ENCODE measurements around the gene HECTD4. TPM values are rescaled to one million over a fixed set of nuclear protein-coding genes. Genes with fewer than 3 reads are reported as not detected.
A peak's percentile ranks its signal among the peaks of the same experiment; 100 is the strongest.

Gene HECTD4
- total RNA-seq, 2 experiments from 2014 or later = 22.2 to 23.8 TPM

GRCh38 chr12:112184056-112184887 lies 198.0 kb downstream of the HECTD4 start:
- CTCF ChIA-PET = no interaction called here
- peaks cover 18% of the 10 kb centered on the region for H3K4me1 Mint-ChIP-seq
- intact Hi-C loops (cut with DNase I, micrococcal nuclease) = no loop called here

GRCh38 chr12:112183141-112184021 lies 198.8 kb downstream of the HECTD4 start:
- POLR2A ChIA-PET = interaction anchor here (0.6 to 0.8 kb wide), 2 partner anchors 32 to 108 kb away, joined by 3 to 4 read pairs; no protein-coding TSS in a partner anchor
- Mint-ChIP-seq H3K4me3 (no peak overlapping the region), H3K9me3 (ENCODE audit: low read depth) (no peaks in the 10 kb centered on the region), H3K36me3 (ENCODE audit: low read depth) (peaks cover 10% of the 10 kb centered on the region), H3K27ac (peak overlapping the region; percentile 53), H3K4me1 (peaks cover 18% of the 10 kb centered on the region), H3K27me3 (no peaks in the 10 kb centered on the region)
- ATAC-seq (peak; percentile 84), DNase-seq (peak; percentile 57)
- intact Hi-C loops (cut with DNase I, micrococcal nuclease) = no loop called here
- CTCF ChIA-PET = interaction anchor here (0.7 to 1.6 kb wide), 5 partner anchors 9 to 327 kb away, joined by 3 to 5 read pairs (median 4); no protein-coding TSS in a partner anchor

More at GRCh38 chr12:112184056-112184887, 198.0 kb downstream of the HECTD4 start:
- no peak overlapping the region for H3K4me3 Mint-ChIP-seq
- peaks cover 6% of the 10 kb centered on the region for H3K36me3 Mint-ChIP-seq (ENCODE audit: low read depth)
- H3K27me3 Mint-ChIP-seq = no peaks in the 10 kb centered on the region
- ATAC-seq = no peak
- H3K9me3 Mint-ChIP-seq (ENCODE audit: low read depth) = no peaks in the 10 kb centered on the region
- H3K27ac Mint-ChIP-seq = no peak overlapping the region
- no peak for DNase-seq
- POLR2A ChIA-PET = interaction anchor here (0.6 kb wide), 1 partner anchor 33 kb away, joined by 4 read pairs; no protein-coding TSS in a partner anchor

GRCh38 chr12:112182499-112182898 lies 199.7 kb downstream of the HECTD4 start:
- H3K36me3 Mint-ChIP-seq (ENCODE audit: low read depth) = peaks cover 10% of the 10 kb centered on the region
- DNase-seq = no peak

GRCh38 chr12:112180422-112180821 lies 201.8 kb downstream of the HECTD4 start:
- POLR2A ChIA-PET = no interaction called here
- no peak overlapping the region for H3K4me3 Mint-ChIP-seq

More at GRCh38 chr12:112182499-112182898, 199.7 kb downstream of the HECTD4 start:
- ChIA-PET POLR2A (no interaction called here), CTCF (interaction anchor here (0.6 to 1.6 kb wide), 7 partner anchors 10 to 326 kb away, joined by 3 to 5 read pairs (median 3); no protein-coding TSS in a partner anchor)
- Mint-ChIP-seq H3K9me3 (ENCODE audit: low read depth) (no peaks in the 10 kb centered on the region), H3K4me1 (peaks cover 18% of the 10 kb centered on the region), H3K27ac (no peak overlapping the region), H3K4me3 (no peak overlapping the region), H3K27me3 (no peaks in the 10 kb centered on the region)
- ATAC-seq = no peak
- intact Hi-C loops (cut with DNase I, micrococcal nuclease) = no loop called here

GRCh38 chr12:112179916-112180315 lies 202.3 kb downstream of the HECTD4 start:
- no peaks in the 10 kb centered on the region for H3K9me3 Mint-ChIP-seq (ENCODE audit: low read depth)
- ChIA-PET CTCF (no interaction called here), POLR2A (no interaction called here)
- peaks cover 18% of the 10 kb centered on the region for H3K4me1 Mint-ChIP-seq
- H3K27ac Mint-ChIP-seq = peak overlapping the region; percentile 57
- no peaks in the 10 kb centered on the region for H3K27me3 Mint-ChIP-seq
- intact Hi-C loops (cut with DNase I, micrococcal nuclease) = no loop called here
- DNase-seq = no peak
- no peak for ATAC-seq
- H3K36me3 Mint-ChIP-seq (ENCODE audit: low read depth) = peaks cover 17% of the 10 kb centered on the region
- no peak overlapping the region for H3K4me3 Mint-ChIP-seq

More at GRCh38 chr12:112180422-112180821, 201.8 kb downstream of the HECTD4 start:
- intact Hi-C loops (cut with DNase I, micrococcal nuclease) = no loop called here
- DNase-seq (no peak), ATAC-seq (no peak)
- Mint-ChIP-seq H3K27me3 (no peaks in the 10 kb centered on the region), H3K36me3 (ENCODE audit: low read depth) (peaks cover 14% of the 10 kb centered on the region), H3K27ac (peak overlapping the region; percentile 13), H3K4me1 (peaks cover 18% of the 10 kb centered on the region), H3K9me3 (ENCODE audit: low read depth) (no peaks in the 10 kb centered on the region)
- CTCF ChIA-PET = no interaction called here

GRCh38 chr12:112179341-112179740 lies 202.9 kb downstream of the HECTD4 start:
- no peaks in the 10 kb centered on the region for H3K9me3 Mint-ChIP-seq (ENCODE audit: low read depth)
- DNase-seq = no peak
- H3K27me3 Mint-ChIP-seq = no peaks in the 10 kb centered on the region
- ChIA-PET POLR2A (no interaction called here), CTCF (interaction anchor here (0.6 kb wide), 1 partner anchor 232 kb away, joined by 3 read pairs; no protein-coding TSS in a partner anchor)
- H3K4me3 Mint-ChIP-seq = no peak overlapping the region
- peaks cover 18% of the 10 kb centered on the region for H3K4me1 Mint-ChIP-seq
- no peak for ATAC-seq
- no peak overlapping the region for H3K27ac Mint-ChIP-seq
- intact Hi-C loops (cut with DNase I, micrococcal nuclease) = no loop called here
- H3K36me3 Mint-ChIP-seq (ENCODE audit: low read depth) = peaks cover 16% of the 10 kb centered on the region

- DNase-seq (no peak), ATAC-seq (no peak)
- Mint-ChIP-seq H3K27me3 (no peaks in the 10 kb centered on the region), H3K9me3 (ENCODE audit: low read depth) (no peaks in the 10 kb centered on the region), H3K36me3 (ENCODE audit: low read depth) (peaks cover 16% of the 10 kb centered on the region), H3K27ac (no peak overlapping the region), H3K4me3 (no peak overlapping the region), H3K4me1 (peaks cover 16% of the 10 kb centered on the region)
- intact Hi-C loops (cut with DNase I, micrococcal nuclease) = no loop called here
- POLR2A ChIA-PET = no interaction called here
- CTCF ChIA-PET = interaction anchor here (0.6 to 1.2 kb wide), 2 partner anchors 48 to 232 kb away, joined by 3 read pairs; no protein-coding TSS in a partner anchor
Measured at GRCh38 chr12:112178796-112179195, 203.4 kb downstream of the HECTD4 start.

GRCh38 chr12:112176321-112177010 lies 205.8 kb downstream of the HECTD4 start:
- ATAC-seq (no peak), DNase-seq (no peak)
- H3K4me1 Mint-ChIP-seq = peaks cover 4% of the 10 kb centered on the region
- ChIA-PET CTCF (interaction anchor here (0.6 to 1.3 kb wide), 2 partner anchors 22 to 391 kb away, joined by 3 read pairs; no protein-coding TSS in a partner anchor), POLR2A (no interaction called here)
- intact Hi-C loops (cut with DNase I, micrococcal nuclease) = no loop called here
- H3K27me3 Mint-ChIP-seq = no peaks in the 10 kb centered on the region
- H3K9me3 Mint-ChIP-seq (ENCODE audit: low read depth) = no peaks in the 10 kb centered on the region
- H3K27ac Mint-ChIP-seq = no peak overlapping the region
- peaks cover 22% of the 10 kb centered on the region for H3K36me3 Mint-ChIP-seq (ENCODE audit: low read depth)
- no peak overlapping the region for H3K4me3 Mint-ChIP-seq

- ATAC-seq (no peak), DNase-seq (no peak)
- POLR2A ChIA-PET = no interaction called here
- H3K36me3 Mint-ChIP-seq (ENCODE audit: low read depth) = peaks cover 21% of the 10 kb centered on the region
- H3K9me3 Mint-ChIP-seq (ENCODE audit: low read depth) = no peaks in the 10 kb centered on the region
- CTCF ChIA-PET = interaction anchor here (1.3 kb wide), 1 partner anchor 23 kb away, joined by 3 read pairs; no protein-coding TSS in a partner anchor
- H3K27me3 Mint-ChIP-seq = no peaks in the 10 kb centered on the region
- intact Hi-C loops (cut with DNase I, micrococcal nuclease) = no loop called here
- no peak overlapping the region for H3K27ac Mint-ChIP-seq
- peaks cover 3% of the 10 kb centered on the region for H3K4me1 Mint-ChIP-seq
- no peak overlapping the region for H3K4me3 Mint-ChIP-seq
Measured at GRCh38 chr12:112175361-112176155, 206.7 kb downstream of the HECTD4 start.

GRCh38 chr12:112172556-112173324 lies 209.5 kb downstream of the HECTD4 start:
- CTCF ChIA-PET = interaction anchor here (0.8 kb wide), 1 partner anchor 25 kb away, joined by 3 read pairs; no protein-coding TSS in a partner anchor
- H3K9me3 Mint-ChIP-seq (ENCODE audit: low read depth) = no peaks in the 10 kb centered on the region
- ATAC-seq (no peak), DNase-seq (no peak)
- H3K27me3 Mint-ChIP-seq = no peaks in the 10 kb centered on the region
- intact Hi-C loops (cut with DNase I, micrococcal nuclease) = no loop called here
- H3K4me1 Mint-ChIP-seq = no peaks in the 10 kb centered on the region
- H3K27ac Mint-ChIP-seq = no peak overlapping the region
- no peak overlapping the region for H3K4me3 Mint-ChIP-seq
- POLR2A ChIA-PET = no interaction called here
- peaks cover 16% of the 10 kb centered on the region for H3K36me3 Mint-ChIP-seq (ENCODE audit: low read depth)

All from activated CD4-positive, alpha-beta T cell treated with anti-CD3 and anti-CD28 coated beads for 36 hours (primary cell).